HAP-1 (cell line): Measurements from ENCODE around the gene CAMTA1.

ENCODE experiments used
- DNase-seq, 2 experiments: peaks; one replicate each; pipeline ENCODE4 v3.0.0-alpha.2; 2016 to 2020; ENCODE audit warnings: low spot score in 2 of 2
- H3K27me3 ChIP-seq: fragments of 250-450 bp; sonication (Bioruptor Pico); 2 replicates; pipeline ENCODE4 v1.5.1; 2020; ENCODE audit warnings: low read depth, mild to moderate bottlenecking, moderate library complexity
- H3K36me3 ChIP-seq: fragments of 250-450 bp; sonication (Bioruptor Pico); replicated peaks from 2 replicates; pipeline ENCODE4 v1.5.1; 2020; ENCODE audit warnings: mild to moderate bottlenecking
- H3K4me1 ChIP-seq: fragments of 250-450 bp; sonication (Bioruptor Pico); 2 replicates; pipeline ENCODE4 v1.5.1; 2020; ENCODE audit warnings: mild to moderate bottlenecking
- H3K4me3 ChIP-seq: fragments of 250-450 bp; sonication (Bioruptor Pico); 2 replicates; pipeline ENCODE4 v1.5.1; 2020; ENCODE audit warnings: mild to moderate bottlenecking, moderate library complexity
- H3K9me3 ChIP-seq: fragments of 250-450 bp; sonication (Bioruptor Pico); 2 replicates; pipeline ENCODE4 v1.5.1; 2020; ENCODE audit warnings: mild to moderate bottlenecking, moderate library complexity
- in situ Hi-C: fragments of 300-500 bp; cut with MboI; formaldehyde crosslinking; loops from 3 replicates; pipeline ENCODE4 v1.14.3; 2020; ENCODE audit warnings: low sequenced_read_pairs, inconsistent platforms, mixed read lengths

CAMTA1 gene

DNA sequence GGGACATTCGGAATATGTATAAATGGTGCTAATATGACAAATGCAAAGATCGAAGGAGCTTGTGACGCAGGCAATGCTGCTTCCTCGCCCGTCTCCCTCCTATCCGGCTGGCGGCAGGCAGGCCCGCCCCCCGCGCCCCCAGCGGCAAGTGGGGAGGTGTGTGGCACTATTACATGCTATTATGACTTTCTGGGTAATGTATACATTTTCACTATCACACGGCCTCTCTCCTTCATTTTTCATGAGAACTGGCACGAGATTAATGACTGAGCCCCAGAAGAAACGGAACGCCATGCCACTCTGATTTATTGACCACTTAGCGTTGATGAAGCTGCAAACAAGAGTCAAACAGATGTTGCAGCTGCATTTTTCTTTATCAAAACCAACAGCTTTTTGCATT is 846.9 kb downstream of the CAMTA1 start:
- peaks cover 58% of the 10 kb centered on the region for H3K27me3 ChIP-seq
- in situ Hi-C loops: loop anchor here (25.0 kb wide), 1 partner anchor 570 kb away; no protein-coding TSS in a partner anchor
- no peaks in the 10 kb centered on the region for H3K9me3 ChIP-seq
- no peak overlapping the region for H3K4me3 ChIP-seq
- no peak for DNase-seq
- no peaks in the 10 kb centered on the region for H3K36me3 ChIP-seq
- H3K4me1 ChIP-seq: no peaks in the 10 kb centered on the region

DNA sequence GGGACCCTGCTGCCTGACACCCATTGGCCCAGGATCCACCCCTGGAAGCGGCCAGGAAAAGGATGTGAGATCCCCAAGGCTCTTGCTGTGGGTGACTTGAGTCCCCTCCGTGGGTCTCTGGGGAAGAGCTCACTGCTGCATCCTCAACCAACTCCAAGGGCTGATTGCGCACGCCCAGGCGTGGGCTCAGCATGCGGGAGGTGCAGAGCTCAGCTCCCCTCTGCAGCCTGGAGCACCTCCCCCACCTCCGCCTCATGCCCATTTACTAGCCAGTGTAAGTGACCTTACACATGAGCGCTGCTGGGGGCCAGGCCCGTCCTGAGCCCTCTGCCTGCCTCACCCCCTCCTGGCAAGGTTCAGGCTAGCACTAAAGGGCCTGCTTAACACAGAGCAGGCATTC is 847.4 kb downstream of the CAMTA1 start:
- DNase-seq: no peak
- Histone ChIP-seq H3K36me3 (no peaks in the 10 kb centered on the region), H3K4me3 (no peak overlapping the region), H3K4me1 (no peaks in the 10 kb centered on the region), H3K9me3 (no peaks in the 10 kb centered on the region), H3K27me3 (peaks cover 52% of the 10 kb centered on the region)
- in situ Hi-C loops: loop anchor here (25.0 kb wide), 1 partner anchor 570 kb away; no protein-coding TSS in a partner anchor

DNA sequence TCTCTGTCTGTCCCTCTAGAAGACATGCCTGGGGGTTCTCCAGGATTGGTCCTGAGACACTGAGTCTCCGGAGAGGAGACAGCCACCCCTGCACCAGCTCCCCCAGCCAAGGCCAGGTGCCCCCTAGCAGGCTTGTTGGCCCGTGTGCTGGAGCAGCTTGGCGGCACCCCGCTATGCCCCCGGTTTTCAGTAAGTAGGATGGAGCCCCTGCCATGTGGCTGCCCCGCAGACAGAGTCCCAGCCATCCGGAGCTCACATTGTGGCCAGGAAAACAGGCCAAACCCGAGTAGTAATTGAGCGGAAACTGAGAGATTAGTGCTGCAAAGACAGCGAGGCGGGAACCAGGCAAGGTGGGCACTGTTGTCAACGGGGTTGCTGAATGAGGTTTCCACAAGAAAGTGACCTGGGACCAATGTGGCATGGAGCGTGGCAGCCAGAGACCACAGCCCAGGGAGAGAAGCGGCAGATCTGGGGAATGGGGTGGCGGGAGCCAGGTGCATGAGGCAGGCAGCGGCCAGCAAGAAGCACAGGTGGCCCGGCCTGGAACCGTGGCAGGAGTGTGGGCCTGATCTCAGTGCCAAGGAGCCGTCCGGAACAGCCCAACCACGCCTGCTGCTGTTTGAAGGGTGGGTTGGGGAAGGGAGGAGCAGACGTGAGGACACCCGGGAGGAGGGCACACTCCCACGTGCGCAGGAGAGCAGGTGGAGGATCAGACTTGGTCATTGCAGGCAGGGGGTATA is 848.4 kb downstream of the CAMTA1 start:
- H3K27me3 ChIP-seq: peaks cover 45% of the 10 kb centered on the region
- in situ Hi-C loops: loop anchor here (25.0 kb wide), 1 partner anchor 571 kb away; no protein-coding TSS in a partner anchor
- H3K4me1 ChIP-seq: no peaks in the 10 kb centered on the region
- H3K36me3 ChIP-seq: no peaks in the 10 kb centered on the region
- DNase-seq: no peak
- H3K4me3 ChIP-seq: no peak overlapping the region
- no peaks in the 10 kb centered on the region for H3K9me3 ChIP-seq

- Histone ChIP-seq H3K36me3 (no peaks in the 10 kb centered on the region), H3K9me3 (no peaks in the 10 kb centered on the region), H3K27me3 (peaks cover 35% of the 10 kb centered on the region), H3K4me1 (no peaks in the 10 kb centered on the region), H3K4me3 (no peak overlapping the region)
- no peak for DNase-seq
- in situ Hi-C loops: loop anchor here (25.0 kb wide), 1 partner anchor 572 kb away; no protein-coding TSS in a partner anchor
Observed at GRCh38 chr1:7634546-7635240, 849.4 kb downstream of the CAMTA1 start.

DNA sequence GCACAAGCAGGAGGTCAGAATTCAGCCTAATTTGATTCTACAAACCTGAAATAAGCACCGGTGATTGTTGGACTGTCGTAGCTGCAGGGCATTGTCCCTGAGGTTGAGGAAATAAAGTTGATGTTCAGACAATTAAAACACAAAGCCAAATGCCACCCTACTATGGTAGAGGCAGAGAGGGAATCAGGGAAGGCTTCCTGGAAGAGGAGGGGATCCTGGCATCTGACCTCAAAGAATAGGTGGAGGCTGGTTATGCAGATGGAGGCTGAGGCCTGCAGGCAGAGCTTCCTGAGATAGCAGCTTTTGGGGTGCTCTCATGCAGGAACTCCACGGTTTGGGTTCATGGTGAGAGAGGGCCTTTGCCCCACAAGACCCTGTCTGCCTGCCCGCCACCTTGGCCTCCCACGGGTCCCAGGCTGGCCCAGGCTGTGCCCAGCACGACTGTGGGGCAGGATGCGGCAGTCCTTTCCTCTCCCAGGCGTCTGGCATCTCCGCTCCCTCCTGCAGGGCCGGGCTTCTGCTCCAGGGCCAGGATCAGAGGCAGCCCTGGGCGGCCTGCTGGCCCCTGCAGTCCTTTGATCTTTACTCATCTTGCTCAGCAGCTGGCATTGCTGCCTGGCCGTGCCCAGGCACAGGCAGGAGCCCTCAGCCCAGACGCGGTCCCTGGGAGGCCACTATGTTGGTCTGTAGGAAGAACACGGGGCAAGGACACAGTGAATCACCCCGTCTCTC is 851.7 kb downstream of the CAMTA1 start:
- no peak overlapping the region for H3K4me3 ChIP-seq
- H3K9me3 ChIP-seq: no peaks in the 10 kb centered on the region
- in situ Hi-C loops: loop anchor here (25.0 kb wide), 1 partner anchor 575 kb away; no protein-coding TSS in a partner anchor
- no peaks in the 10 kb centered on the region for H3K4me1 ChIP-seq
- no peak for DNase-seq
- peaks cover 14% of the 10 kb centered on the region for H3K27me3 ChIP-seq
- H3K36me3 ChIP-seq: no peaks in the 10 kb centered on the region

- no peaks in the 10 kb centered on the region for H3K9me3 ChIP-seq
- DNase-seq: no peak
- in situ Hi-C loops: loop anchor here (25.0 kb wide), 1 partner anchor 576 kb away; no protein-coding TSS in a partner anchor
- H3K36me3 ChIP-seq: no peaks in the 10 kb centered on the region
- peaks cover 3% of the 10 kb centered on the region for H3K27me3 ChIP-seq
- no peak overlapping the region for H3K4me3 ChIP-seq
- no peaks in the 10 kb centered on the region for H3K4me1 ChIP-seq
Observed at GRCh38 chr1:7638078-7638477, 852.8 kb downstream of the CAMTA1 start.

DNA sequence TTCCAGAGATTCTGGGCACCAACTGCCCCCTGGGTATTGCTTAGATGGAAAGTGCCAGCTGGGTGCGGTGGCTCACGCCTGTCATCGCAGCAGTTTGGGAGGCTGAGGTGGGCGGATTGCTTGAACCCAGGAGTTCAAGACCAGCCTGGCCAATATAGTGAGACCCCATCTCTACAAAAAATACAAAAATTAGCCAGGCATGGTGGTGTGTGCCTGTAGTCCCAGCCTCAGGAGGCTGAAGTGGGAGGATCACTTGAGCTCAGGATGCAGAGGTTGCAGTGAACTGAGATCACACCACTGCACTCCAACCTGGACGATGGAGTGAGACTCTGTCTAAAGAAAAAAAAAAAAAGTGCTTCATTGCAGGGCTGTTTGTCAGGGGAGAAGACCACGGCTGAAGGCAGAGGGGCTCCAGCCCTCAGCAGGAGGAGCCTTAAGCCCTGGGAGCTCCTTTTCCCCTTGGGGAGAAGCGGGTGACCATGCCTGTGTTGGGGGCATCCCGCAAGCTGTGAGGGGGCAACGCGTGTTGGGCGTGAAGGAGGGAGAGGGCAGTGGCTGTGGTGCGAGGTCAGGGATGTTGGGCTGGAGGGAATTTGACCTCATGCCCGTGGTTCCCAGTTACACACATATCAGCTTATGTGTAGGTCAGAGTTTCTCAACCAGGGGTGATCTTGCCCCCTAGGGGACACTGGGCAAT is 854.3 kb downstream of the CAMTA1 start:
- Histone ChIP-seq H3K36me3 (no peaks in the 10 kb centered on the region), H3K4me3 (no peak overlapping the region), H3K9me3 (no peaks in the 10 kb centered on the region), H3K27me3 (no peaks in the 10 kb centered on the region), H3K4me1 (no peaks in the 10 kb centered on the region)
- in situ Hi-C loops: loop anchor here (25.0 kb wide), 1 partner anchor 577 kb away; no protein-coding TSS in a partner anchor
- DNase-seq: no peak

DNA sequence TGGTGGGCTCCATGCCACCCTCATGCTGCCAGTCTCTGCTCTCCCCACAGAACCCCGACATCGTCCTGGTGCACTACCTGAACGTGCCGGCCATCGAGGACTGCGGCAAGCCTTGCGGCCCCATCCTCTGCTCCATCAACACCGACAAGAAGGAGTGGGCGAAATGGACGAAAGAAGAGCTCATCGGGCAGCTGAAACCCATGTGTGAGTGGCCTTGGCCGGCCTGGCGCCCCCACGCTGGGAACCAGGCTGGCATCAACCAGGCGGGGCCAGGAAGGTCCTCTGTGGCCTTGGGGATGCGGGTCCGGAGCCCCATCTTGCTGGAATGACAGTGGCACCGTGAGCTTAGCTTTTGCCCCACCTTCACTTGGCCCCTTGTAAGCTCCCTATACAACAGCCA is 855.1 kb downstream of the CAMTA1 start:
- Histone ChIP-seq H3K4me1 (no peaks in the 10 kb centered on the region), H3K27me3 (no peaks in the 10 kb centered on the region), H3K36me3 (no peaks in the 10 kb centered on the region), H3K4me3 (no peak overlapping the region), H3K9me3 (no peaks in the 10 kb centered on the region)
- no peak for DNase-seq
- in situ Hi-C loops: loop anchor here (25.0 kb wide), 1 partner anchor 578 kb away; no protein-coding TSS in a partner anchor

GRCh38 chr1:7640920-7641585 is 855.8 kb downstream of the CAMTA1 start:
- Histone ChIP-seq H3K4me3 (no peak overlapping the region), H3K4me1 (no peaks in the 10 kb centered on the region), H3K27me3 (no peaks in the 10 kb centered on the region), H3K9me3 (no peaks in the 10 kb centered on the region), H3K36me3 (no peaks in the 10 kb centered on the region)
- DNase-seq: no peak
- in situ Hi-C loops: loop anchor here (25.0 kb wide), 1 partner anchor 579 kb away; no protein-coding TSS in a partner anchor

DNA sequence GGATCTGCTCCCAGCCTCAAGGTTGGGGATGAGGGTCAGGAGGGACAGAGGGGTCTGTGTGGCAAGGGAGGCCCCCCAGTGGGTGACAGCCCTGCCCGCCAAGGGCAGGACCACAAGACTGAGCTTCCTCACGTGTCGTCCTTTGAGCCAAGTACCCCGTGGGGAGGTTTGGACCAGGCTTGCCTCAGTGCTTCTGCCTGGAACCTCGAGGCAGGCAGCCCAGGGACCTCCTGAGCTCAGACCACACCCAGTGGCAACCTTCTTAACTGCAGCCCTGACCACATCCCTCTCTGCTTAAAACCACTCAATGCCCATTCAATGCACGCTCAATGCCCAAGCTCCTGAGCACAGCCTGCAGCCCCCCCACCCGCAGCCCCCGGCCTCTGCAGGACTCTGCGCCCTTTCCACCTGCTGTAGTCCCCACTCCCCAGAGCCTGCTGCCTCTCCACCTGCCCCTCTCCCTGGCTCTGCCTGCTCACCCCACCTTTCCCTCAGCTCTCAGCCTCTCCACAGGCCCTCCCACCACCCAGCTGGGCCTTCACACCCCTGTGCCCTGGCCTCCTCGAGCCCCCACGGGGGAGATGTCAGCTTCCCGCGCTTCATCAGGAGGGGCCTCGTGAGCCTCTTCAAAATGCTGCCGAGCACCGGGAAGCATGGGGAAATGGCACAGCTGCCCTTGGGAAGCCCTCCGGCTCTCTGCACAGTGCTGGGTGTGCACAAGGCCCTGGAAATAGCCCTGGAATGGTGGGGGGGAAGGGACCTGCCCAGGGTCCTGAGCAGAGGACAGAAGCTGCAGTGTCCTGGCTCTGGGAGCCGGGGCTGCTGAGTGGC is 856.5 kb downstream of the CAMTA1 start:
- Histone ChIP-seq H3K9me3 (no peaks in the 10 kb centered on the region), H3K4me1 (no peaks in the 10 kb centered on the region), H3K27me3 (no peaks in the 10 kb centered on the region), H3K36me3 (no peaks in the 10 kb centered on the region), H3K4me3 (no peak overlapping the region)
- DNase-seq: no peak
- in situ Hi-C loops: loop anchor here (25.0 kb wide), 1 partner anchor 580 kb away; no protein-coding TSS in a partner anchor

DNA sequence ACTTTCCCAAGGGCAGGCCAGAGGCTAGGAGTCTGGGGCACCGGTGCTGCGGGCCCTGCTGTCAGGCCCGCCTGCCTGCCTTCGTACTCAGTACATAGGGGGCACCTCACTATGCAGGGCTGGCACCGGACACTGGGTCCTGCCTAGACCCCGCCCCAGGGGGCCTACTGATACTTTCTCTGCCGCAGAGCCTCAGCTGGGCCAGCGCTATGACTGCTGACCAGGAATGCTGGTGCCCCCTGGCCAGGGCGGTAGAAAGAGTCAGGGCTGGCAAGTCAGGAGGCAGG is 857.1 kb downstream of the CAMTA1 start:
- Histone ChIP-seq H3K36me3 (no peaks in the 10 kb centered on the region), H3K4me1 (no peaks in the 10 kb centered on the region), H3K4me3 (no peak overlapping the region), H3K27me3 (no peaks in the 10 kb centered on the region), H3K9me3 (no peaks in the 10 kb centered on the region)
- in situ Hi-C loops: loop anchor here (25.0 kb wide), 1 partner anchor 580 kb away; no protein-coding TSS in a partner anchor
- no peak for DNase-seq

DNA sequence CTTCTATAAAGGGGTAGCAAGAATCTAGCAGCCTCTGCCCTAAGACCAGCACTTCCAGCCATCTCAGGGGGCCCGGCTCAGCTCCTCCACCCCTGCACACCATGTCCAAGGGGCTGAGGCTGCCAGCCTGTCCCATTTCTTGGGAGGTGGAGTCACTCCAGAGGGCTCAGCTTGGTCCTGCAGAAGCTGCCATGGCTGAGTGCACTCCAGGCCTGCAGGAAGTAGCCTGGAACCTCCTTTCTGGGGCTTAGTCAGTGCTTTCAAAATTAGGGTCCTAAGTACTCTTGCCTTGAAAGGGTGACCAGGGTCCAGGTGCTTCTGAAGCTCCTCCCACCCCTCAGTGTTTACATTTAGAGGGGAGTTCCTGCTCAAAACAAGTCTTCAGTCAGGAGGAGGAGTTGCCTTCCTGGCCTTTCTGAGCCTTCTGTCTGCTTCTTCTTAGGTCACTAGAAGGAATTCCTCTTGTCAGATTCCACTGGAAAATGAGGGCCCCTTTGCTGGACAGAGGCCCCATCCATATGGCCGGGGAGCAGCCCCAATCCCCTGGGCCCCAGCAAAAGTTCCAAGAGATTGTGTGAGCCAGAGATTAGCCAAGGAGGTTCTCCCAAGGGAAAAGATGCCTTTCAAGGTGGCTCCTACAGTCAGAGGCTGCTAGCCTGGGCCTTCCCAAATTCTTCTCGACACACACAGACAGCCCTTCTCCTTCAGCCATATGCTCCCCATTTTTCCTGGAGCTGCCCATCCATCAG is 857.7 kb downstream of the CAMTA1 start:
- H3K9me3 ChIP-seq: no peaks in the 10 kb centered on the region
- no peaks in the 10 kb centered on the region for H3K4me1 ChIP-seq
- no peak overlapping the region for H3K4me3 ChIP-seq
- no peaks in the 10 kb centered on the region for H3K27me3 ChIP-seq
- H3K36me3 ChIP-seq: no peaks in the 10 kb centered on the region
- in situ Hi-C loops: loop anchor here (25.0 kb wide), 1 partner anchor 581 kb away; no protein-coding TSS in a partner anchor
- no peak for DNase-seq
